A673 (cell line): ENCODE measurements around the gene RAB3A. TPM values are rescaled to one million over a fixed set of nuclear protein-coding genes. Genes with fewer than 3 reads are reported as not detected.

Experiments used
- Bru-seq: library from RNA; stranded (reverse); fragments of 400-500 nt; gene quantifications from one replicate; lab custom pipeline; 2021; lab: Mats Ljungman, UMichigan
- BruChase-seq, 2 experiments: library from RNA; stranded (reverse); fragments of 400-500 nt; gene quantifications; one replicate each; lab custom pipeline; 2021; lab: Mats Ljungman, UMichigan
- BruUV-seq: library from RNA; stranded (reverse); fragments of 400-500 nt; replicated peaks from 2 replicates; lab custom pipeline; 2021; lab: Mats Ljungman, UMichigan
- CTCF ChIA-PET: fragments of 300-600 bp; sonication (Branson Sonifier 250); formaldehyde crosslinking; loops from one replicate; lab custom pipeline; 2022; ENCODE audit warnings: antibody characterized with exemption; lab: Charles Lee
- POLR2A ChIA-PET: fragments of 300-600 bp; sonication (Branson Sonifier 250); formaldehyde crosslinking; loops from one replicate; lab custom pipeline; 2022; ENCODE audit warnings: antibody characterized with exemption; ENCODE audit not compliant: low non-redundant PET; lab: Charles Lee
- DNase-seq: peaks from one replicate; pipeline ENCODE4 v3.0.0-alpha.2; 2015; ENCODE audit warnings: low spot score
- H3K27ac ChIP-seq: fragments of 200-600 bp; sonication (generic); 2 replicates; pipeline ENCODE4 v1.5.1; 2016; ENCODE audit warnings: mixed run types, low read depth, mild to moderate bottlenecking, mixed read lengths, antibody characterized with exemption, low read length; ENCODE audit not compliant: poor library complexity, severe bottlenecking
- H3K27me3 ChIP-seq: fragments of 200-600 bp; sonication (generic); replicated peaks from 2 replicates; pipeline ENCODE4 v1.6.1; 2017; ENCODE audit warnings: mixed run types, low read depth, mild to moderate bottlenecking, mixed read lengths, antibody characterized with exemption, low read length; ENCODE audit not compliant: insufficient read depth, poor library complexity
- H3K36me3 ChIP-seq: fragments of 200-600 bp; sonication (generic); 2 replicates; pipeline ENCODE4 v1.6.1; 2016; ENCODE audit warnings: mixed run types, mild to moderate bottlenecking, mixed read lengths, antibody characterized with exemption, low read length; ENCODE audit not compliant: insufficient read depth, poor library complexity, severe bottlenecking
- H3K4me1 ChIP-seq: fragments of 200-600 bp; sonication (generic); 2 replicates; pipeline ENCODE4 v1.6.1; 2017; ENCODE audit warnings: mixed run types, mild to moderate bottlenecking, mixed read lengths, antibody characterized with exemption, low read length; ENCODE audit not compliant: insufficient read depth, poor library complexity, severe bottlenecking
- H3K4me3 ChIP-seq: fragments of 200-600 bp; sonication (generic); 2 replicates; pipeline ENCODE4 v1.5.1; 2016; ENCODE audit warnings: low read depth, mixed run types, mild to moderate bottlenecking, mixed read lengths, low read length; ENCODE audit not compliant: poor library complexity, severe bottlenecking
- H3K9me3 ChIP-seq: fragments of 200-600 bp; sonication (generic); 2 replicates; pipeline ENCODE4 v1.6.1; 2016; ENCODE audit warnings: mixed run types, low read depth, mild to moderate bottlenecking, mixed read lengths, antibody characterized with exemption, low read length; ENCODE audit not compliant: poor library complexity, severe bottlenecking
- EZH2 ChIP-seq: fragments of 200-600 bp; sonication (generic); IDR thresholded peaks from 2 replicates; pipeline ENCODE4 v1.6.1; 2017; ENCODE audit warnings: borderline replicate concordance, low read depth, mild to moderate bottlenecking, mixed read lengths, antibody characterized with exemption, low read length; ENCODE audit not compliant: poor library complexity, severe bottlenecking
- intact Hi-C: fragments of 100-400 bp; cut with micrococcal nuclease; formaldehyde crosslinking; loops from one replicate; pipeline ENCODE4 v1.10.0; 2022; ENCODE audit not compliant: unreplicated experiment
- long read RNA-seq: library from polyadenylated mRNA; stranded (forward); transcript quantifications from one replicate; pipeline ENCODE4 v2.0.0, GENCODE V29; 2022
- total RNA-seq: library from RNA; stranded (reverse); gene quantifications from 2 replicates; pipeline ENCODE4 v1.2.3, GENCODE V29; 2021
- TF ChIP-seq, protein P1 (sequence below): fragments of 300-800, 200-600 bp; sonication (generic); conservative IDR thresholded peaks from 2 replicates; pipeline ENCODE4 v1.5.1; 2017; ENCODE audit warnings: low read depth, mild to moderate bottlenecking, antibody characterized with exemption, low read length, moderate library complexity, mixed read lengths

The RAB3A gene, protein sequence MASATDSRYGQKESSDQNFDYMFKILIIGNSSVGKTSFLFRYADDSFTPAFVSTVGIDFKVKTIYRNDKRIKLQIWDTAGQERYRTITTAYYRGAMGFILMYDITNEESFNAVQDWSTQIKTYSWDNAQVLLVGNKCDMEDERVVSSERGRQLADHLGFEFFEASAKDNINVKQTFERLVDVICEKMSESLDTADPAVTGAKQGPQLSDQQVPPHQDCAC
- total RNA-seq = 2.9 and 4.2 TPM in 2 replicates
- Bru-seq, nascent RNA = percentile 32 among the genes with signal in this experiment
- BruChase-seq, experiment 1, labeled RNA remaining after a 2-hour chase = percentile 34 among the genes with signal in this experiment
- percentile 38 among the genes with signal in this experiment for BruChase-seq, experiment 2, labeled RNA remaining after a 6-hour chase
- long read RNA-seq, transcript RAB3A-201 (5 exons, 1,528 nt) = major isoform, 13 of 14 reads
- long read RNA-seq, partial matches to known transcripts = 1 of 14 reads
- long read RNA-seq, other reads (novel, unspliced or antisense) = 0 of 14 reads

DNA sequence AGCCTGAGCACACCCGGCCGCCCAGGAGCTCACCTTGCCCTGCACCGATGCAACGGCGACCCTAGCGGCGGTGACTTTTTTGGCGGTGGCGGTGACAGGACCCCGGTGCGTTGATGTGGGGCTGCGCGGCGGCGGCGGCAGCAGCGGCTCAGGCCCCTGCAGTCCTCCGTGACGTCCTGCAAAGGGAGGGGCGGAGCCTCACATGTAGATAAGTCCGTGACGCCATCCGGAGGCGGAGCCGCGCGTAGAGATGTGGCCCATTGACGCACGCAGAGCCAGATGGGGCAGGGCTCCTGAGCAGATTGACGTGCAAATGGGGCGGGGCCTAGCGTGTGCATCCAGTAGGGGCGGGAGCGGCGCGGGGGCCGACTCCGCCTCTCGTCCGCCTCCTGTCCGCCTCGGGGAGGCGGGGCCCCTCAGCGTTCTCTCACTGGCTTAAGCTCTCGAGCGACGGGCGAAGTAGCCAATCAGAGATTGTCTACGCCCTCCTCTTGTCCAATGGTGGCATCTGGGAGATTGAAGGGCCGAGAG is at the start of gene RAB3A:
Gene RAB3A, minus strand, starts transcription at position 180 of the 531 bp plus-strand sequence. CDS start 1,302 bp downstream, outside the sequence.
- CTCF ChIA-PET = interaction anchor here (0.6 to 2.3 kb wide), 3 partner anchors 48 to 124 kb away, joined by 3 to 6 read pairs (median 4); no protein-coding TSS in a partner anchor
- Histone ChIP-seq H3K4me1 (peaks cover 12% of the 10 kb centered on the region), H3K27ac (peak within 1 kb of the TSS; percentile 86), H3K9me3 (no peaks in the 10 kb centered on the region), H3K4me3 (peak within 1 kb of the TSS; percentile 60), H3K27me3 (no peaks in the 10 kb centered on the region), H3K36me3 (peaks cover 5% of the 10 kb centered on the region)
- DNase-seq = peak; percentile 100
- POLR2A ChIA-PET = no interaction called here
- intact Hi-C loops = loop anchor here (5.0 kb wide), 2 partner anchors 118 to 213 kb away; partner anchors contain the start of genes LSM4 and SSBP4
- BruUV-seq = no TSS peak
- TF ChIP-seq EZH2 = no peak
- TF ChIP-seq, protein P1, sequence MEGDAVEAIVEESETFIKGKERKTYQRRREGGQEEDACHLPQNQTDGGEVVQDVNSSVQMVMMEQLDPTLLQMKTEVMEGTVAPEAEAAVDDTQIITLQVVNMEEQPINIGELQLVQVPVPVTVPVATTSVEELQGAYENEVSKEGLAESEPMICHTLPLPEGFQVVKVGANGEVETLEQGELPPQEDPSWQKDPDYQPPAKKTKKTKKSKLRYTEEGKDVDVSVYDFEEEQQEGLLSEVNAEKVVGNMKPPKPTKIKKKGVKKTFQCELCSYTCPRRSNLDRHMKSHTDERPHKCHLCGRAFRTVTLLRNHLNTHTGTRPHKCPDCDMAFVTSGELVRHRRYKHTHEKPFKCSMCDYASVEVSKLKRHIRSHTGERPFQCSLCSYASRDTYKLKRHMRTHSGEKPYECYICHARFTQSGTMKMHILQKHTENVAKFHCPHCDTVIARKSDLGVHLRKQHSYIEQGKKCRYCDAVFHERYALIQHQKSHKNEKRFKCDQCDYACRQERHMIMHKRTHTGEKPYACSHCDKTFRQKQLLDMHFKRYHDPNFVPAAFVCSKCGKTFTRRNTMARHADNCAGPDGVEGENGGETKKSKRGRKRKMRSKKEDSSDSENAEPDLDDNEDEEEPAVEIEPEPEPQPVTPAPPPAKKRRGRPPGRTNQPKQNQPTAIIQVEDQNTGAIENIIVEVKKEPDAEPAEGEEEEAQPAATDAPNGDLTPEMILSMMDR = no peak

GRCh38 chr19:18253130-18253529 is 49.3 kb upstream of the RAB3A start:
- POLR2A ChIA-PET = no interaction called here
- intact Hi-C loops = loop anchor here (2.0 to 5.0 kb wide), 2 partner anchors 44 to 246 kb away; partner anchors contain the start of gene ARRDC2
- no TSS peak for BruUV-seq
- Histone ChIP-seq H3K4me3 (no peak overlapping the region), H3K4me1 (no peaks in the 10 kb centered on the region), H3K27me3 (peaks cover 6% of the 10 kb centered on the region), H3K9me3 (no peaks in the 10 kb centered on the region), H3K27ac (no peak overlapping the region), H3K36me3 (no peaks in the 10 kb centered on the region)
- CTCF ChIA-PET = interaction anchor here (0.5 to 2.1 kb wide), 5 partner anchors 27 to 73 kb away, joined by 3 to 45 read pairs (median 5); partner anchors contain the start of gene MPV17L2
- no peak for DNase-seq
- TF ChIP-seq EZH2 = no peak
- TF ChIP-seq, protein P1 = no peak

DNA sequence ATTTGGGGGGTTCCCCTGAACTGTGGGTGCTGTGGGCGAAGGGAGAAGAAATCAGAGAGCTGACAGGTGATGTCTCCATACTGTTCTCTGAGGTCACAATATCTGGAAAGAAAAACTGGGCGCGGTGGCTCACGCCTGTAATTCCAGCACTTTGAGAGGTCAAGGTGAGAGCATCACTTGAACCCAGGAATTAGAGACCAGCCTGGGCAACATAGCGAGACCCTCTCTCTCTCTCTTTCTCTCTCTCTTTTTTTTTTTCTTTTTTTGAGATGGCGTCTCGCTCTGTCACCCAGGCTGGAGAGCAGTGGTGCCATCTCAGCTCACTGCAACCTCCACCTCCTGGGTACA is 48.5 kb upstream of the RAB3A start:
- peaks cover 6% of the 10 kb centered on the region for H3K27me3 ChIP-seq
- no peak overlapping the region for H3K27ac ChIP-seq
- intact Hi-C loops = loop anchor here (2.0 to 5.0 kb wide), 2 partner anchors 44 to 245 kb away; partner anchors contain the start of gene ARRDC2
- BruUV-seq = no TSS peak
- no peaks in the 10 kb centered on the region for H3K4me1 ChIP-seq
- no peaks in the 10 kb centered on the region for H3K36me3 ChIP-seq
- ChIA-PET CTCF (interaction anchor here (0.6 to 2.1 kb wide), 11 partner anchors 22 to 849 kb away, joined by 3 to 45 read pairs (median 5); partner anchors contain the start of genes MPV17L2 and RAB3A), POLR2A (no interaction called here)
- no peak overlapping the region for H3K4me3 ChIP-seq
- H3K9me3 ChIP-seq = no peaks in the 10 kb centered on the region
- DNase-seq = no peak
- TF ChIP-seq, protein P1 = no peak
- no peak for TF ChIP-seq EZH2
